ENCODE data around the gene BZW2.

Gene BZW2

DNA sequence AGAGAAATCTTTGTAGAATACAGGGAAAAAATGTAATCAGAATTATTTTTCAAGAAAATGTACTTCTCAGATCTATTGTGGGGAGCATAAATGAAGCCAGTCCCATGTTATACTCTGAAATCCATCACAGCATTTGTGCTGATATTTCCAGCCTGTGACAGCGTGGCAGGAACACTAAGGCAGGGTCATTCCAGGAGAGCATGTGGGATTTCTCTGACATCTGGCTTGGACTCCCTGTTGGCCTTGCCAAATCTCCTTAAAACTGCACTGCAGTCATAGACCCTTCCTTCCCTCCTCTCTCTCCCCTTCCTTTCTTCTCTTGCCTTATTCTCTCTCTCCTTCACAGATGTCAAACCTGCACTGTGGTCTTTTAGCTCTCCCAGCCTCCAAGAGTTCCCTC is 101.1 kb downstream of the BZW2 start:
- H3K9me2 ChIP-seq (replicated peaks; ENCODE audit: control insufficient read depth, low read length), result no peaks in the 10 kb centered on the region
- H3K9me3 ChIP-seq (ENCODE audit: control insufficient read depth, insufficient read depth, low read length), result no peaks in the 10 kb centered on the region
- 0 out of 2 replicates have a peak, but pooled peaks cover under 1% of the 10 kb centered on the region for H3F3A ChIP-seq (ENCODE audit: control insufficient read depth, insufficient read depth)
- no peaks in the 10 kb centered on the region for H4K20me1 ChIP-seq (ENCODE audit: control insufficient read depth, insufficient read depth, low read depth, low read length)
- H3K27ac ChIP-seq (ENCODE audit: low read depth, low read length), result no peak overlapping the region
- no peaks in the 10 kb centered on the region for H3K27me3 ChIP-seq (ENCODE audit: control insufficient read depth, low read length)
- H3K79me2 ChIP-seq (ENCODE audit: control insufficient read depth, low read length), result no peaks in the 10 kb centered on the region
- no peak overlapping the region for H3K4me3 ChIP-seq (ENCODE audit: low read length)
- TF ChIP-seq CTCF (IDR thresholded peaks at IDR 0.05; ENCODE audit: low read depth, low read length, poor library complexity, severe bottlenecking), result no peak
- TF ChIP-seq EZH2phosphoT487 (IDR thresholded peaks at IDR 0.05; ENCODE audit: borderline replicate concordance, low read length), result no peak
- no peaks in the 10 kb centered on the region for H3K36me3 ChIP-seq (ENCODE audit: control insufficient read depth, low read length)
- H3K4me1 ChIP-seq (ENCODE audit: control insufficient read depth, low read length), result no peaks in the 10 kb centered on the region
- no peak overlapping the region for H3K4me2 ChIP-seq (ENCODE audit: low read length)

DNA sequence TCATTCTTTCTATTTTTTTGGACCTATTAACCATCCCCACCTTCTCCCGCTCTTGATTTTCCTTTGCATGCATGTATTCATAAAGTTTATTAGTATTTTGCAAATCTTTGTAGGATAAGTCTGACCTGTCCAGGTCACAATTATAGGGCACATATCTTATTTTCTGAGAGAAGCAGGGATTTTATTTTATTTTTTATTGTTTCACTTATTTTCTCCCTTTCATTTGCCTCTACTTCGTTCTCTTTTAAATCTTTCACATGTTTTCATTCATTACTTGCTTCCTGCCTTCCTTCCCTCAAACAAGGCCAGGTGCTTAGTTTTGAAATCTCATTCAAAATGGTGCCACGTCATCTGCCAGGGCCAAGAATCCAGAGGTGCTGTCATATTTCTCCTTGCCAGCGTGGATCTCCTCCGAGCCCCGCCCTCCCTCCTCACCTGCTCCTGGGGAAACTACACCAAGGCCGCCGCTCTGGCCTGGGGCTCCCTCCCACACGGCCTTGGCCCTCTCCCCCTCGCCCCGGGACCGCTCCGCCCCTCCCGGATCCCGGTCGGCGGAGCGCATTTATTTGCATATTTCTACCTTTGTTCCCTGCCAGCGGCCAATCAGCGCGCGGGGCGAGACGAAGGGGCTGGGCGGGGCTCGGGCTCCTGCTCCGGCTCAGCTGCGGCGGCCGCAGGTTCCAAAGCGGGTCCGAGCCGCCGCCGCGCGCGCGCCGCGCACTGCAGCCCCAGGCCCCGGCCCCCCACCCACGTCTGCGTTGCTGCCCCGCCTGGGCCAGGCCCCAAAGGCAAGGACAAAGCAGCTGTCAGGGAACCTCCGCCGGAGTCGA is 107.3 kb downstream of the BZW2 start, which contains the start of gene TSPAN13:
Gene TSPAN13, plus strand, starts transcription at position 654 of the 830 bp plus-strand sequence. CDS start 213 bp downstream, outside the sequence.
- Histone ChIP-seq H3K4me1 (ENCODE audit: control insufficient read depth, low read length) (peaks cover 46% of the 10 kb centered on the region), H3F3A (ENCODE audit: control insufficient read depth, insufficient read depth) (peaks cover 26% of the 10 kb centered on the region), H3K36me3 (ENCODE audit: control insufficient read depth, low read length) (no peaks in the 10 kb centered on the region), H4K20me1 (ENCODE audit: control insufficient read depth, insufficient read depth, low read depth, low read length) (no peaks in the 10 kb centered on the region), H3K9me3 (ENCODE audit: control insufficient read depth, insufficient read depth, low read length) (no peaks in the 10 kb centered on the region), H3K4me3 (ENCODE audit: low read length) (peak within 1 kb of the TSS; percentile 85), H3K79me2 (ENCODE audit: control insufficient read depth, low read length) (peaks cover 6% of the 10 kb centered on the region; the same call in 1 of the 2 replicates), H3K27ac (ENCODE audit: low read depth, low read length) (peak within 1 kb of the TSS; percentile 7; the same call in 1 of the 2 replicates), H3K27me3 (ENCODE audit: control insufficient read depth, low read length) (peaks cover 15% of the 10 kb centered on the region), H3K9me2 (replicated peaks; ENCODE audit: control insufficient read depth, low read length) (no peaks in the 10 kb centered on the region), H3K4me2 (ENCODE audit: low read length) (peak within 1 kb of the TSS; percentile 91)
- TF ChIP-seq EZH2phosphoT487 (IDR thresholded peaks at IDR 0.05; ENCODE audit: borderline replicate concordance, low read length), result no peak
- no peak for TF ChIP-seq CTCF (IDR thresholded peaks at IDR 0.05; ENCODE audit: low read depth, low read length, poor library complexity, severe bottlenecking)

DNA sequence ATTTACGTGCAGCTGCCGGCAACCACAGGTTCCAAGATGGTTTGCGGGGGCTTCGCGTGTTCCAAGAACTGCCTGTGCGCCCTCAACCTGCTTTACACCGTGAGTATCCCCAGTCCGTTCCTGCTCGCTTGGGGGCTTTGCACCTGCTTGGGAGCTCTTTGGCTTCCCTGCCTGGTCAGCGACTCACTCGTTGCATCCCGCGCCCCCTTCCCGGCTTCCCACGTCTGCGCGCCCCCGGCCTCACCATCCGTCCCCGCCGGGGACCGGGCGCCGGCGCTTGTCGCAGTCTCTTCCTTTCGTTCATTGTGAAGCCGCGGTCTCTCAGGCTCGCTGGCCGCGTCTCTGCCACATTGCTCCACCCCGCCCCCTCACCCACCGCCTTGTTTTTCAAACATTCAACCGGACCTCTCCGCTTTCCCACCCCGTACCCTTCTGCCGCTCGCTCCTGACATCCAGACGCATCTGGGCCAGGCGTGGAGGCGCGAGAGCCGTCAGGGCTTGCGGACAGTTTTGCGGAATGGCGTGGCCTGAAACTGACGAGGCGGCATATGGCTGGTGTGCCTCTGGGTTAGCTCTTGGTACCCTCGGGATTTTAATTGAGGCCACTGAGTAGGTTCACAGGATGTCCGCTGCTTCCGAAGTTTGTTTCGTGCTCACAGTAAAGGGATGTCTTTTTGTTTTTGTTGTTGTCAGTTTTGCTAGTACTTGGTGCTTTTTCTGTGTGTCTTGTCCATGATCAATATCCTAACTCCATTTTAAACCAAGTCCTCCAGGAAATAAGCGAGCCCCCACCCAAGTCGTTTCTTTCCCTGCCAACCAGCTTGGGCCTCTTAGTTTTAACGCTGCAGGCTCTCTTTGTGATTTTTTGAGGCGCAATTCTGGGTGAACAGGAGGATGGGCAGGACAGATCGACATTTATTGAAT is 108.2 kb downstream of the BZW2 start:
- peaks cover 6% of the 10 kb centered on the region; the same call in 1 of the 2 replicates for H3K79me2 ChIP-seq (ENCODE audit: control insufficient read depth, low read length)

More for the DNA sequence above, 108.2 kb downstream of the BZW2 start:
- Histone ChIP-seq H3K36me3 (ENCODE audit: control insufficient read depth, low read length) (no peaks in the 10 kb centered on the region), H3K4me1 (ENCODE audit: control insufficient read depth, low read length) (peaks cover 55% of the 10 kb centered on the region), H3K9me3 (ENCODE audit: control insufficient read depth, insufficient read depth, low read length) (no peaks in the 10 kb centered on the region), H3K4me2 (ENCODE audit: low read length) (peak overlapping the region; percentile 91), H3K4me3 (ENCODE audit: low read length) (peak overlapping the region; percentile 85), H4K20me1 (ENCODE audit: control insufficient read depth, insufficient read depth, low read depth, low read length) (no peaks in the 10 kb centered on the region), H3K27me3 (ENCODE audit: control insufficient read depth, low read length) (peaks cover 15% of the 10 kb centered on the region), H3F3A (ENCODE audit: control insufficient read depth, insufficient read depth) (peaks cover 34% of the 10 kb centered on the region), H3K9me2 (replicated peaks; ENCODE audit: control insufficient read depth, low read length) (no peaks in the 10 kb centered on the region), H3K27ac (ENCODE audit: low read depth, low read length) (no peak overlapping the region)
- TF ChIP-seq EZH2phosphoT487 (IDR thresholded peaks at IDR 0.05; ENCODE audit: borderline replicate concordance, low read length) (peak; percentile 59; the same call in 1 of the 2 replicates), CTCF (IDR thresholded peaks at IDR 0.05; ENCODE audit: low read depth, low read length, poor library complexity, severe bottlenecking) (no peak)

Measured in DOHH2 (cell line).